Measurements from ENCODE around the gene STIP1.

STIP1 gene

DNA sequence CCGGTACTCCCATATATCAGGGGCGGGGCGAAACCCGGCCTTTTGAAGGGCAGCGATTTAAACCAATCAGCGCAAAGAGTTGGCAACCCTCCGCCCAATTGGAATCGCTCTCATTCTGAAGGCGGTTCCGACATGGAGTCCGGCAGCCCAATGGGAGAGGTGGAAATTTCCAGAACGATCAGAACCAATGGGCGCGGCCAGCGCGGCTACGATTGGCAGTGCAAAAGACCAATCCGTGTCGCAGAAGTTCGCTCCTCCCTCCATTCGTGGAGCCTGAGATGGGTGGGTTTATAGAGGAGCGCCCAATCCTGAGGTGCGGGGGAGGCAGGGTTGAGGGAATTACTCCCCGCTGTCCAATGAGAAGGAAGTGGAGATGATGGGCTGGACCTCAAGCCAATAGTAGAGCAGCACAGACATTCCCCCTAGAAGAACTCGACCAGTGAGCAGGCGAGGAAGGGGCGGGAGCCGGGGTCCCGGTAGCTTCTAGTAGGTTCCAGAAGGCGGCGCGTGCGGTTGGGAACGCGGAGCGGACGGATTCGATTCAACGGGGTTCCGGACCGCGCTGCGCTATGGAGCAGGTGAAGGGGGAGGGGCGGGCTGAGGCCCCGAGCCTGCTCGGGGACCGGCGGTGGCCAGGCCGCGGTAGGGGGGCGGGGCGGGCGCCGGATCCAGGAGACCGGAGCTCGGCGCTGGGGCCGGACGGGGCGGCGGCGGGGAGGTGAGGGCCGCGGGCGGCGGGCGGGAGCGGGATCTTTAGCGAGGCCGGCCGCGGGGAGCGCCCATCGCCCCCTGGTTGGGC, at the start of gene STIP1:
Gene STIP1, plus strand, starts transcription at position 479 of the 799 bp plus-strand sequence. Its CDS starts 91 bp downstream, at position 570.
- Histone ChIP-seq H3K4me3 (peak within 1 kb of the TSS in 6 of 7 experiments; percentile 38 to 77 (median 62)), H3K27ac (peak within 1 kb of the TSS; percentile 62 to 97 (median 90))

DNA sequence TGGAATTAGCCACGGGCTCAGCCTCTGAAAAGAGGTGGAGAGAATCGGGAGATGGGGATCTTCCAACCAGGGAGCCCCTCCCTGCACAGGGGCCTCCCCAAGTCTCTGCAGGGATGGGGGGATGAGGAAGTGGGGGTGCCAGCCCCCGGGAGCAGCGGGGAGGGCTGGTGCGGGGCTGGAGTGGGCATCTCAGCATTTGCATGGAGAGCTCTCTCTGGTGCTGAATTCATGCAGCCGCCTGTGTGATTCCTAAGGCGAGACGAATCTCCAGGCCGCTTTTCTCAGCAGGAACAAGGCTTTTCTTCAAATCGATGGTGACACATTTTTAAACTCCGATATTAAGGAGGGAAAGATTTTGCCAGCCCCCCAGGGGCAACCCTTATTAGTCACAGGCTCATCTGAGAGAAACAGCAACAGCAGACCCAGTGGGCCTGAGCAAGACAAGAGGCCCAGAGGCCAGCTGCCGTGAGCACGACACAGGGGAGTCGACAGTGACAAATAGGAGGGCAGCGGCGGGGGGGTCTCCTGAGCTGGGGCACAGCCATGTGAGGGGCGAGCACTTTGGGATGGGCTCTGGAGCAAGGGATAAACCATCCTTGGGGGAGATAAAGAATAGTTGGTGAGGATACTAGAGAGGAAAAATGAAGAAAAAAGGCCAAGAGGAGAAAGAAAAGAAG, 49.1 kb upstream of the STIP1 start:
- Histone ChIP-seq H3K4me3 (no peak overlapping the region), H3K27ac (no peak overlapping the region)

DNA sequence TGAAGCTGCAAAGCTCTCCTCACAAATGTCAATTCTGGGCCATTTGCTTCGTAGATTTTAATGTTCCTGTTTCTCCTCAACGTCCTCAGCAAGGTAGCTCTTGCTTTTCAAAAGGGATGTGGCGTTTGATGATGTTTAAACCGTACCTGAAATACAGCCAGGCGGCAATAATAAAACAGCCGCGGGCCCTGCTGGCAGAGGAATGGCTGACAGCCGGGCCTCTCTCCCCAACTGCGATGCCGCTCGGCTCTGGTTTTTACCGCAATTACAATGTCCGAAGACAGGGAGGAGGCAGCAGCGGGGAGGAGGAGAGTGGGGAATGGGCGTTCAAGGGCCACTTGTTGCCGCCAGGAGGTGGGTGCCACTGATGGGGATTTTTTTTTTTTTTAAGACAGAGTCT, 47.6 kb upstream of the STIP1 start:
- Histone ChIP-seq H3K4me3 (no peak overlapping the region), H3K27ac (no peak overlapping the region)

DNA sequence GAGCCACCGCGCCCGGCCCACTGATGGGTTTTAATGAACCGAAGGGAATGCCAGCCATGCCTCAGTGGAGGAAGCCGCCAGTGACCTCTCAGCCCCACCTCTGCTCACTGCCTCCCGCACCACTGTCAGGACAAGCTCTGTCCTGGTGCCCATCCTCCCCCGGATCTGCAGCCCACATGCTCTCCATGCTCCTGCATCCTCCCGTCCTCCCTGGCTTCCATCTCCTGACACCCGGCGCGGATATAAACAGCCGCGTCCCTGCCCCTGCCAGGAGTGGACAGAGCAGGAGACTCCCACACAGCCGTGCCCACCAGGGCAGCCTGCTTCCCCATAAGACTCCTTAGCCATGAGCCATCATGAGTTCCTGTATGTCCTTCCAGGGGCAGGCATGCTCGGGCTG, 46.9 kb upstream of the STIP1 start:
- Histone ChIP-seq H3K27ac (no peak overlapping the region), H3K4me3 (no peak overlapping the region)

DNA sequence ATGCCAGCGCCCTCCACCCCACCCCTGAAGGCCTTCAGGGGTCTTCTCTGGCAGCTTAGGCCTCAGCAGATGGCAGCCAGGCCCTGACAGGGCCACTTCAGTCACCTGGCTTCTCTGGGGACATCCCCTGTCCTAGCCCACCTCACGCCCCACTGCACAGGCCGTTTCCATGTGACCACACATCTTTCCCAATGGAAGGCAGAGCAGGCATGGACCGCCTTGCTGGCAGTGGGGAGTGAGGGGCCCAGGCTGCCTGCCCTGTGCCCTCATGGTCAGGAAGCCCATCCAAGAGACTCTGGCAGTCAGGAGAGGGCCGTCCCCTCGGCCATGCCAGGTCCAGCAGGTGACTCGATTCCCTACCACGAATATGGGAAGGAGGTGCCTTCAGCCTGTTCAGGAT, 45.9 kb upstream of the STIP1 start:
- no peak overlapping the region for H3K4me3 ChIP-seq
- no peak overlapping the region for H3K27ac ChIP-seq

DNA sequence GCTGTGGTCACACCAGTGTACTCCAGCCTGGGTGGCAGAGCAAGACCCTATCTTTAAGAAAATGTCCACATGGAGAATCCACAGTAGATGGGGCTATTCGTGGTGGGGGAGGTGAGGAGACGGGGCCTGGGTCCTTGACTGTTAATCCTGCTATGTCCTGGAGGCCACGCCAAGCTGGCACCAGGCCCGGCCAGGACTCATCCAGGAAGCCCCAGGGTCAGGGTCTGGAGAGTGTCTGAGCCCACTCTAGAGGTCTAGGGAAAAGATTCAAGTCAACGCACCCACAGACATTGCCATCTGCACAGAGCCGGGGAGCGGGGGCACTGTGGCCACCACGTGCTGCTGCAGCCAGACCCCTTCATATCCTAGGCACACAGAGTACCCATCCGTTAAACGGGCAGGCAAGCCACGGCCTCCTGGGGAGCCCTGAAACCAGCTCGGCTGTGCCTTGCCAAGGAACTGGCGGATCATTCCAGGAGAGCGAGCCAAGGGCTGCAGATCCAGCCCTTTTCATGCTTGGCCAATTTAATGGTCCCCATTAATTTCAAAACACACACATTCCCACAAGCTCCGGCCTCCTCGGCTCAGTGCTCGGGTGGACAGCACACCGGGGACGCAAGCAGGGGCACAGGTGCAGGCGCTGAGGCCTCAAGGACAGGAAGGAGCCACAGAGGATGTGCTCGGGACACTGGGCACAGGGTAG, 44.7 kb upstream of the STIP1 start:
- H3K4me3 ChIP-seq, result no peak overlapping the region
- no peak overlapping the region for H3K27ac ChIP-seq

DNA sequence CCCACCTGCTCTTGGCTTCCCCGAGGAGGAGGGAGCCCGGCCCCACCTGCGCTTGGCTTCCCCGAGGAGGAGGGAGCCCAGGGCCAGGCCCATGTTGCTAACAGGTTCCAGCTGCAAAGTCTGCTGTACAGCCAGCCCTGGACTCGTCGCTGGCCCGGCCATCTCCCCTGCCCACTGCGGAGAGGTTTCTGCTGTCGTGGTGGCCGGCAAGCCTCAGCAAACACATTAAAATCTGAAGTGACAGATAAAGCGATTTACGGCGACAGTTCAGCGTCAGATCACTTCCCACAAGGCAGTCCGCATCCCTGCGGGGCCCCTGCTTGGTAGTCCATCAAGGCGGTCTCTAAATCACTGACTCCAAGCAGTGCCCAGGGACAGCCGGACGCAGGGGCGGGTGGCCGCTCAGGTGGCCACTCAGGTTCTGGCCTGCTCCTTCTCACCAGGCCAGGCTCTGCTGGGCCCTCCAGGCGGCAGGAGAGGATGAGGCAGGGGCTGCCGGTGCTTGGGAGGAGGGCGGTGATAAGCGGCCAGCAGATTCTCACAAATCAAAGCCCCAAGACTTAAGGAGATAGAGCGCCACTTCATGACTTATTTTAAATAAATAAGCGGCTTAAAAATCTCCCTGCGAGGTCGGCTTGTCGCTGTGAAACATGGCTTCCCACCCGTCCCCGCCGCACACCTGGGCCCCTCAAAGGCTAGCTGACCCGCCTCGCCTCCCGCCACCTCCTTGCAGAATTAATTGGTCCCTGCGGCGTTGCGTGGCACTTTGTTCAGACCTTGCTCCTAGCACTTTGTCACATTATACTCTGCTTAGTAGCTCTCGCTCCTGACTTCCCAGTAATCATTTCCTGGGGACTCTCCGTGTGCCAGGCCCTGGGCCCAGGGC, 41.1 kb upstream of the STIP1 start:
- H3K27ac ChIP-seq, result no peak overlapping the region

DNA sequence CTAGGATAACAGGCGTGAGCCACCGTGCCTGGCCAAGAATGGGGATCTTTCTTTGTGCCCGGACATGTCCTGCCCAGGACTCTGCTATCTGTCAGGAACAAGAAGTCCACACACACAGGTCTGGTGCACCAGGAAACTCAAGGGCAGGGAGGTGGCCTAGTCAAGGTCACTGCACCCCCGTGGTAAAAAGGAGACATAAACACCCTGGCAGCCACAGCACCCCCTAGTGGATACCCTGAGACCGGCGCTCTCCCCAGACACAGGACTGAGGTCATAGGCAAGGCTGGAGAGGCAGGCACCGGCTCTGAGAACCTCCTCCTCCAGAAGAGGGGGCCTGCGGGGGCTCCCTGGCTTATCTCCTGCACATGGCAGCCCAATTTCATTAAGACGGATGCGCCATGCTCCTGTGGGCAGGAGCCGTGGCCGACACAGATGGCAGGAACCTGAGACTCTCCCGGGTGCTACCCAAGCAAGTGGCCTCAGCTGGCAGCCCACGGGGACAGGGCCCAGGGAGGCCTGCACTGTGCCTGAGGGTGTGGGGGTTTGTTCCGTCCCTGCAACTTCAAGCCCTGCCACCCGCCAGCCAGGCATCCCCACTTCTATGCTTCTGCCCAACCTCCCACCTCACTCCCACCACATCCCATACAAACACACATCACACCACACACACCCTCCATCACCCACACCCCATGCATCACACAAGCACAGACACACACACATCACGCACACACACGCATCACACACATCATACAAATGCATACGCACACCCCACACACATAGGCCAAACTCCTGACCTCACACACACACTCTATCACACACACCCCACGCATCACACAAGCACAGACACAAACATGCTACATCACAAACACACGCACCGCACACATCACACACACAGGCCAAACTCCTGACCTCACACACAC, 39.7 kb upstream of the STIP1 start:
- no peak overlapping the region for H3K4me3 ChIP-seq
- no peak overlapping the region for H3K27ac ChIP-seq

More for the DNA sequence above, 41.1 kb upstream of the STIP1 start:
- H3K4me3 ChIP-seq, result no peak overlapping the region

DNA sequence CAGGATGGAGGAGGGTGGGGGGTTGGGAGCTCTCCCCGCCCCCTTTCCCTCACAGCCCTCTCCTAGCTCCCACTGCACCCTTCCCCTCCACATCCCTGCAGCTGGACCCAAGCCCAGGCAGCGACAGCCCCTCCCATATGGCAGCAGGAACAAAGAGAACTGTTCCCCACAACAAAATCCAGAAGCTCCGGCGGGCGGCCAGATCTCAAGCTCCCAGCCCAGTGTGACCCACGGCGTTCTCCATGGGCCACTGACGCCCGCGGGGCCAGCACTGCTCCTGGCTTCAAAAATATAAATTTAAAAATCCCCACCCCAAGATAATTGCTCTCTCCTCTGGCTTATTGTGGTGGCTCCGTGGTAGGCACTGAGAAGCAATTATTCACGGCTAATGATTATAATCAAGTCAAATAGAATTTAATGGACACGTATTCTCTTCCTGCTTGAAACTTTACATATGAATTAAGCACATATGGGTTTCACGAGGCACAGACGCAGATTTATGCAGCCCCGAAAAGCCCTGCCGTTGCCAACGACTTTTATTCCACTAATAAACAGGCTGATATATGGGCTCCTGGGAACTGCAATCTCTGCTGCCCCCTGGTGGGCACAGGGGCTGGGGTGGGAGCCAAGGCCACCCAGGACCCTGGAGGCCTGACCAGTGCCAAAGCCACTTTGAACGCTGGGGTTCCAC, 37.6 kb upstream of the STIP1 start:
- no peak overlapping the region for H3K4me3 ChIP-seq
- H3K27ac ChIP-seq, result peak overlapping the region in 1 of 21 experiments; percentile 17

DNA sequence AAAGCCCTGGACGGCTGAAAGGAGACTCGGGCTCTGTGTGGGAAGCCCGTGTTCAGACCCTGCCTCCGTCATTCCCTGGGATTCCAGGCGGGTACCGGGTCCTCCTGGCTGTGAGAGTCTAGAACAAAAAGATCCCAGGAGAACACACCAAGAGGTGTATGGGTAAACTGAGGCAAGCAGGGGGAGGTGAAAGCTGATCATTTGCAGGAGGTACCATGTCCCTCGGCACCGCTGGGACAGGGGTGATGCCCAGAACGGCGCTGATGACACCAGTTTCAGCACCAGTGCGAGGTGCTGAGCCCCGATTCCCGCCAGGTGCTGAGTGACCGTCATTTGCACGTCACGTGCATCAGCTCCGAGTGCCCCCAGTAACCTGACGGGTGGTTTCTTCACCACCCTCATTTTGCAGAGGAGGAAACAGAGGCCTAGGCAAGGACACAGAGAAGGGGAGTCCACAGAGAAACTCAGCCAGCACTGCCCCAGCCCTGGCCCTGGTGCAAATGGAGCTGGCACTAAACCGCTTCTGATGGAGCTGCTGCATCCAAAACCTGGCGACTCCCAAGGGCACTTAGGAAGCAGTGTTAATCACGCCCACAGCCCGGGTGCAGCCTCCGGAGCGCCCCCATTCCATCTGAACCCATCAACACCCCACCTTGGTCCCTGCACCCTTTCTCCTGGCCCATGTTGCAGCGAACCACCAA, 36.9 kb upstream of the STIP1 start:
- no peak overlapping the region for H3K4me3 ChIP-seq
- no peak overlapping the region for H3K27ac ChIP-seq

DNA sequence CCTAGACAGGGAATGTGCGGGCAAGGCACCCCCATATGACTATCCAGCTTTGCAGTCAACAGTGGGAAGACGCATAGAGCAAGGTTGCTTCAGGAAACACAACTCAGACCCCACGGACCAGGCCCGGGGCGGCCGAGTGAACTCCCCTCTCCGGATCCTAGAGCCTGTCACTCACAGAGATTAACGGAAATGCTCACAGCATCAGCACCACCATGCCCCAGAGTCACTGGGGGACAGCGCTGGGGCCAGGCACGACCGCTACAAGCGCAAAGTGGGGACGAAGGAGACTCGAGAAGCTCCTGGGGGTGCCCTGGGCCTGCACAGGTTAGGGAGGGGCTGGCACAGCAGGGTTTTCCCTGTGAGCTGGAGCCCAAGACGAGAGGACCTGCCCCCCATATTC, 35.9 kb upstream of the STIP1 start:
- Histone ChIP-seq H3K27ac (no peak overlapping the region), H3K4me3 (no peak overlapping the region)

DNA sequence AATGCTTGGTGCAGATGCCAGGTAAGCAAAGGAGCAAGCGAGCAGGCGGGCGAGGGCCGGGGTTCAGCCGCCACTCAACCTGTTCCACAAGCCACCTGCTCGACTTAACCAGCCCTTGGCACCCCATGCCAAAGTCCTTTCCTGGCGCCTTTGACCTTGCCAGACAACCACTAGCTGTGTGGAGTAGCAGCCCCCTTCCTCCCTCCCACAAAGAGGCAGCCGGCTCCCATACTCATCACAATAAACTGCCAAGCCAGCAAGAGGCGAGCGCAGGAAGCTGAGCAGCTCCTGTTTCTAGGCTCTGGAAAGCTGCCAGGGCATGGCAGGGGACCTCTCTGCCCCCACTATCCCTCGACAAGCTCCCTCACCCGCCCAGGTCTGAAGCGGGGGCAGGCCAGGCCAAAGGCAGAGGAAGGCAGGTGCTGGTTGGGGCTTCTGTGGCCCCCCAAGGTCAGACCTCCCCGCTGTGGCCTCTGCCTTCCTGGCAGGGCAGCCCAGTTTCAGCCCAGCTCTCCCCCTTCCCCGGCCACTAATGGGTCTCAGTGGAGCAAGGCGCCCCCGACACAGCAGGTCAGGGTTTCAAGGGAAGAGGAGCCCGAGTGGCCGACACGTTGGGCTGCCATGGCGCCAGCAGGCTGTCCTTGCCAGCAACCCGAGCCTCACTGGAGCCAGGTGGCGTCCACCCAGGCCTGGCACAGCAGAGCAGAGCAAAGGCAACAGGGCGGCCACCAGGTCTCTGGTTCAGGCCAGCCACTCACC, 35.3 kb upstream of the STIP1 start:
- no peak overlapping the region for H3K27ac ChIP-seq
- H3K4me3 ChIP-seq, result no peak overlapping the region

DNA sequence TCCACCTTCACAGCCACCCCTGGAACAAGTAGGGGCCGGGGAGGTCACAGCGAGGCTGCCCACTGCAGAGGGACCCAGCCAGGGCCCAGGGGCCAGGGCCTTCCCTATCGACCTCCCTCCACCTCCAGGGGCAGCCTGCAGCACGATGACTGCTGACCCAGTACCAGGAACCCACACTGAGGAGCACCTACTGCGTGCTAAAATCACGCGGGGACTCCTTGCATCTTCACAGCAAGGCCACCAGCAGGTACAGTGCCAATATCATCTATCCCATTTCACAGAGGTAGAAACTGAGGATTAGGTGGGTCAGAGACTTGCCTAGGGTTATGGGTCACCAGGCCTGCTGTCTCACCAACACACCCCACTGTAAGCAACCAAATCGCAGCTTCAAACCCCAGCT, 34.6 kb upstream of the STIP1 start:
- Histone ChIP-seq H3K4me3 (no peak overlapping the region), H3K27ac (no peak overlapping the region)

DNA sequence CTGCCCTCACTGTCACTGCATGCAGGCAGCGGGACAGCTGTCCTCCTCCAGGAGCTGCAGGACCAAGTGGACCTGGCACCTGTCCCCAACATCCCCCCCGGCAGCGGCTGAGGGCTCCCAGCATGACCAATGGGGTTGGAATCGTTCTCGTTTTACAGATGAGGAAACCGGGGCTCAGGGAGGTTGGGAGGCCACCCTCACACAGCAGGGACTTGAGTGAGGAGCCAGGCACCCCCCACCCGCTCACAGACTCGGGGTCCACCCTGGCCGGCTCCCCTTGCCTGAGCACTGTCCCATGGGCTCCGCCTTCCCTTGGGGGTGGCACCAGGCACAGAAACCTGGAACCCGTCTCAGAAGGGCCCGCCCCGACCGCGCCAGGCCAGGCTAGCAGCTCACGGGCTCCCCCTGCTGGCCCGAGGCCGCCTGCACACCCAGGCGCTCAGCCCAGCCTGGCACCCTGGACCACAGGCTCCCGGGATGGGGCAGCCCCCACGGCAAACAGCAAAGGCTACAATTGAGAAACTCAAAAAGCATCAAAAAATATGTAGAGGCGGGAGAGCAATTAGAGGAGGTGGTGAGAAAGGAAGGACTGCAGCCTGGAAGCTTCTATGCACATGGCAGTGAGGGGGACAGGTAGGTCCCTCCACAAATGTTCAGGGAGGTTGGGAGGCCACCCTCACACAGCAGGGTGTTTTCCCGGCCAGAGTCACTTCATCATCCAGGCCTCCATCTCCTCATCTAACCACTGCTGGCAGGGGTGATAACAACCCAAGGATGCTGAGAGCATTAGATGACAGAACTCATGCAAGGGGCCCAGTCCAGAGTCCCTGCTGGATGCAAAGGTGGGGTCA, 32.9 kb upstream of the STIP1 start:
- H3K4me3 ChIP-seq, result no peak overlapping the region
- H3K27ac ChIP-seq, result no peak overlapping the region

DNA sequence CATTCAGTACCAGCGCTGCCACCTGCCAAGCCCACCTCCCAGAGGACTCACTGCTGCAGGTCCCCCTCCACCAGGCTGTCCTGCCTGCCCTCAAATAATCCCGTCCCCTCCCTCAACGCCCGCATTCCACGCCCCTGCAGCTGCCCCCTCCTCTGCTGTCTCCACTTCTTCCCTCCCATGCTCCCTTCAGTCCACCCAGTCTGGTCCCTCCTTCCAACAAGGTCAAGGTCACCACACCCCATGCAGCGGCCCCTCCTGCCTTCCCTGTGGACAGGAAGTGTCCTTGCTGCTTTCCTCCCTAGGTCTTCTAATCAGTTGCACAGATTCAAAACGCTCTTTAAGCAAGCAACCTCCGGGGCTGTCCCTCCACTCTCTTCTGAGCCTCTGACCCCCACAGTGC, 32.2 kb upstream of the STIP1 start:
- no peak overlapping the region for H3K4me3 ChIP-seq
- H3K27ac ChIP-seq, result no peak overlapping the region
